ENCODE measurements around the gene ALX3.

DNA sequence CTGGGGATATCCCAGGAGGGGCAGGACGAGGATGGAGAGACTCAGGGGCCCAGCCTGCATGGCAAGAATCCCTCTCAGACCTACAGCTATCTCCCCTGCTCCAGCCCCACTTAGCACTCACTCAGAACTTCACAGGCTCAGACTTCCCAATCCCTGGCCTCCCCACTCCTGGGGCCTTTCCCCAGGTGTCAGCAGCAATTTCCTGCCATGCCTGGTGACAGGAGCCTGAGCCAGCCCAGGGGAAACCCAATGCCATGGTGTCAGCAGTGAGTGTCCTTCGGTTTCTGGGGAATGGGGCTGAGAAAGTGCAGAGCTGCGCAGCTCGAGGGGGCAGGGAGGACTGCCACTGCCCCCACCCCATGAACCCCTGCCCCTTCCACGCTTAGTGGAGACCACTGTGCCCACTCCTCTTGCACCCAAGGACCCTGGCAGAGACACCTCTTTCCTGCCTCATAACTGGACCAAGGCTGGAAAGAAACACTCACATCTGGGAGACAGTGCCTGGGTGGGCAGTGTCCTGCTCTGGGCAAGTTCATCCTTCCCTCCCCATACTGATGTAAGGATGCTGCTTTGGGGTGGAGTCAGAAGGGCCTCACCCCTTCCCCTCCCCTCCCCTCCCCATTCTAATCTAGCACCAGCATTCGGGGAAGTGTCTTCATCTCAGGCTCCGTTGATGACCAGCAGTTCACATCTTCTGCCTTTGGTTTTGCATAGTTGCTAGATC is 24.6 kb upstream of the ALX3 start:
- TF ChIP-seq POLR2A (IDR thresholded peaks at IDR 0.05; ENCODE audit: low read length) (no peak), GATA1 (IDR thresholded peaks at IDR 0.05; ENCODE audit: low read depth, low read length) (no peak)
